SIG-M5 treated with dmso at 0.1 percent for 504 hours (cell line): Measurements from ENCODE around the gene CLDN6.
"Not testable (repeated sequence)": the region's sequence is repeated elsewhere in the genome, so short reads cannot be mapped to it uniquely, and the experiment has no call there.

Source experiments
- DNase-seq: peaks from one replicate; lab custom pipeline; 2025; ENCODE audit not compliant: unreplicated experiment; lab: John Stamatoyannopoulos, UW

CLDN6 gene

DNA sequence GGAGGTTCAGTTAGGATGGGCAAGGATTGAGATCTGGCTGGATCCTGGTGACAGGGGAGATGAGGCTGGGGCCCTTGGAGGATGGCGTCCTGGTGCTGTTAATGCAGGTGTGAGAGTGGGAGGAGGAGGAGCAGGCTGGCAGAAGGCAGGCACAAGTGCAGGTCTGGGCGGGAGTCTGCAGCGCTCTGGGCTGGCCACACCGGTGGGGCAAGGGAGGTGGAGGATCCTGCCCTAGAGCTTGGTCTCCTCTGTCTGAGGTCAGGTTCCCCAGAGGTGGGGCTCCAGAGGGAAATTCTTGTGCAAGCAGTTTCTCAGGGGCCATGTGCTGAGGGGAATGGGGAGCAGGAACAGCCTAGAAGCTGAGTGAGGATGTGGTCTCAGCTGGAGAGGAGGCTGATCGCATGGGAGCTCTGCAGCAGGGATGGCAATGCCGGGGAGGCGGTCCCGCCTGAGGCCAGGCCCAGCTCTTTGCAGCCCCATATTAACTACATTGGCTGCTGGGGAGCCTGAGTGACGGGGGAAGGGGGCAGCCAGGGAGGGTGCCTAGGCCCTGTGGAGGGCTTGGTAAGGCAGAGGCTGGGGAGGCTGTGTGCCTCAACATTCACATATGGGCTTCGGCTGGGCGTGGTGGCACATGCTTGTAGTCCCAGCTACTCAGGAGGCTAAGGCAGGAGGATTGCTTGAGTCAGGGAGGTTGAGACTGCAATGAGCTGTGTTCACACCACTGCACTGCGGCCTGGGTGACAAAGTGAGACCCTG is 34.8 kb upstream of the CLDN6 start:
- not testable (repeated sequence) for DNase-seq

DNA sequence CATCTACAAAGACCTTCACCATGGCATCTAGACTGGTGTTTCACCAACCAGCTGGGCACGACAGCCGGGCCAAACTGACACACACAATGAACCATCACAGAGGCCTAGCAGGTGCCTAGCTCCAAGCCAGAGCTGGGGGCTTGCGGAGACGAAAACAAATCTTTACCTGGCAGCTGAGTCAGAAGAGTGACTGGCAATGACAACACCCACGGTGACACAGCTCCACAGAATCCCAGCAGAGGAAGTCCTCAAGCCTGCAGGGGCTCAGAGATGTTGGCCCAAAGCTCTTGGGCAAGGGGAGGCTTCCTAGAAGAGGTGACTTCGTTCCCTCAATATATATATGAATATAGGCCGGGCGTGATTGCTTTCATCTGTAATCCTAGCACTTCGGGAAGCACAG is 33.5 kb upstream of the CLDN6 start:
- DNase-seq: no peak

DNA sequence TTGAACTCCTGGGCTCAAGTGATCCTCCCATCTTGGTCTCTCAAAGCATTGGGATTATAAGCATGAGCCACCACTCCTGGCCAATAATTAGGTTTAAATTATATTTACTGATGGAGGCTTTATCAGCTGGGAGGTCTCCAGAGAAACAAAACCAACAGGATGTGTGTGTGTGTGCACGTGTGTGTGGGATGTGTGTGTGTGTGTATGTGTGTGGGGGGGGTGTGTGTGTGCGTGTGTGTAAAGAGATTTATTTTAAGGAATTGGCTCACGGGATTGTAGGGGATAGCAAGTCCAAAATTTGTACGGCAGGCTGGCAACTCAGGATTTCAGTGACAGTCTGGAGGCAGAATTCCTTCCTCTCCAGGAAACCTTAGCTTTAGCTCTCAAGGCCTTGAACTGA is 33.0 kb upstream of the CLDN6 start:
- DNase-seq: no peak

DNA sequence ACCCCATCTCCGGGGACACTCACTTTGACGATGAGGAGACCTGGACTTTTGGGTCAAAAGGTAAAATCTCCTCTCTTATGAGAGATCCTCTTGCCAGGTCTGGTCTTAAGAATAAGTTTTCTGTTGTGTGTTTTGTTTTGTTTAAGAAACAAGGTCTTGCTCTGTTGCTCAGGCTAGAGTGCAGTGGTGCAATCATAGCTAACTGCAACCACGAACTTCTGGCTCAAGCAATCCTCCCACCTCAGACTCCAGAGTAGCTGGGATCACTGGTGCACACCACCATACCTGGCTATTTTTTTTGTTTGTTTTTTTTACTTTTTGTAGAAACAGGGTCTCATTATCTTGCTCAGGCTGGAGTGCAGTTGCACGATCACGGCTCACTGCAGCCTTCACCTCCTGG is 32.5 kb upstream of the CLDN6 start:
- no peak for DNase-seq

DNA sequence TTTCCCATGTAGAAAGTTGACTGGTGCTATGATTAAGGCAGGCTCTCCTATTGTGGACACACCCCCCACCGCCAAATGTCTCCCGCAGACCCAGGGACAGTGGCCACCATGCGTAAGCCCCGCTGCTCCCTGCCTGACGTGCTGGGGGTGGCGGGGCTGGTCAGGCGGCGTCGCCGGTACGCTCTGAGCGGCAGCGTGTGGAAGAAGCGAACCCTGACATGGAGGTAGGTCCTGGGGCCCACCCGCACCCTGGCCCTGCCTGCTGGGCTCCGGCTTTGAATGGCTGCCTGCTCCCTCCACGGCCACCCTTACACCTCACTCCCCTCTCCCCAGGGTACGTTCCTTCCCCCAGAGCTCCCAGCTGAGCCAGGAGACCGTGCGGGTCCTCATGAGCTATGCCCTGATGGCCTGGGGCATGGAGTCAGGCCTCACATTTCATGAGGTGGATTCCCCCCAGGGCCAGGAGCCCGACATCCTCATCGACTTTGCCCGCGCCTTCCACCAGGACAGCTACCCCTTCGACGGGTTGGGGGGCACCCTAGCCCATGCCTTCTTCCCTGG is 32.0 kb upstream of the CLDN6 start:
- no peak for DNase-seq

DNA sequence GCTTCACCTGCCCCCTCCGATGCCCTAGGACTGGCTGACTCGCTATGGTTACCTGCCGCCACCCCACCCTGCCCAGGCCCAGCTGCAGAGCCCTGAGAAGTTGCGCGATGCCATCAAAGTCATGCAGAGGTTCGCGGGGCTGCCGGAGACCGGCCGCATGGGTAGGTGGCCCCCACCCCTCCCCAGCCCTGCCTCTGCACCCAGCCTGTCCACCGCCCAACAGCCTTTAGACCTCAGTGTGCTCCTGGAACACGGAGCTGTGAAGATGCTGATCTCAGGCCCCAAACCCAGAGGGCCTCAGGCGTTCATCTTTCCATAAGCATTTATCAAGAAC is 29.4 kb upstream of the CLDN6 start:
- DNase-seq: no peak

DNA sequence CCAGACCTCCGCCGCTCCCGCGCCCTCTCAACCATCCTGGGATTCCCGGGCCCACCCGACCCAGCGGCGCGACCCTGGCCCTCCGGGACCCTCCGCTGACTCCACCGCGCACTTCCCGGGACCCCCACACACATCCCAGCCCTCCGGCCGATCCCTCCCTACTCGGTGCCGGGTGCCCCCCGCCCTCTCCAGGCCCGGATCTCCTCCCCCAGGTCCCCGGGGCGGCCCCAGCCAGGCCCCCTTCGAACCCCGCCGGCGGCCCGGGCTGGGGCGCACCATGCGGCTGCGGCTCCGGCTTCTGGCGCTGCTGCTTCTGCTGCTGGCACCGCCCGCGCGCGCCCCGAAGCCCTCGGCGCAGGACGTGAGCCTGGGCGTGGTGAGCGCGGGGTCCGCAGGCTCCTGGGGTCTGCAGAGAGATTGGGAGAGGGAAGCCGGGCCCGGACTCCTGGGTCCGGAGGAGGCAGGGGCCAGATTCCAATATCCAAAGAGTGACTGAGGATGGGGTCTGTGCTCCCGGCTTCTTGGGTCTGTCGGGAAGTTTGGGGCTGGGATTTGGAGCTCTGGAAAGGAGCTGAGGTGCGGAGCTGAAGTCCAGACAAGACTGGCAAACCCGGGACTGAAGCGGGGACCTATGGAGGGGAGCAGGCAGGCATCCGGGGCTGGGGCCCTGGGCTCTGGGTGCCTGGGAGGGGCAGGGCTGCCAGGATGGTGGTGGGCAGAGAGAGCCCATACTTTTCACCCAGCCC is 28.8 kb upstream of the CLDN6 start:
- DNase-seq: no peak

DNA sequence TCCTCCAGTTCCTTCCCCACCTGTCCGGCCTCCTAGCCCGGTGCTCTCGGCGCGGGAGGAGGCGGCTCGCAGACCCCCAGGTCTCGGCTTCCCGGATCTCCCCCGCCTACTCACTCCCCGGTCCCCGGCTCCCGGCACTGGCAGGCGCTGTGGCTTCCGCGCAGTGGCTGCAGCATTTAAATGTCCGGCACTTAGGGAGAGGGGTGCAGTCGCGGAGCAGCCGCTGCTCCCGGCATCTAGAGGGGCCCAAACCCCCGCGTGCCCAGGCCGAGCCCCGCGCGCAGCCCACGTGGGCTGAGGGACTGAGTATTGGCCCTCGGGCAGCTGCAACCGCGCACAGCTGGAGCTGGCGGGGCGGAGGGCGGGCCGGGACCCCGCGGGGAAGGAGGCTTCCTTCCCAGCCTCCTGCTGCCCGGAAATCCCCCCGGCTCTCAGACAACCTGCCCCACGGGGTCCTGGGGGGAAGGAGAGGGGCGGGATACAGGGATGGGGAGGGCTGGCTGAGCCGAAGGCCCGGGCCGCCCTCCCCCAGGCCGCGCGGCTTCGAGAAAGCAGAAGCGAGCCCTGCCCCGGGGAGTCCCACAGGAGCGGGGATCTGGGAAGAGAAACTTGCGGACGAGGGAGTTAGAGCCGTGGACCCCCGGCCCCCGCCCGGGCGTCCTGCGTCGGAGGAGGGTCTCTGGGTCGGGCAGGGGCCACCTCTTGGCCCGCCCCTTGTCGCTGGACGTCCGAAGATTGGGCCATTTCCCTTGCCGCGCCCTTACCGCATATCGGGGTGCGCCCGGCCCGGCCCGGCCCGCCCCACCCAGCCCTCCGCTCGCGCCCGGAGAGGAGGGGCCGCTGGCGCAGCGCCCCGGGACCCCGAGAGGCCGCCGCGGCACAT is 28.0 kb upstream of the CLDN6 start, which contains the start of gene MMP25:
Gene MMP25 (plus strand): TSS at position 804 of the 883 bp plus-strand sequence. CDS start 357 bp downstream, outside the sequence.
- peak; percentile 47 for DNase-seq

DNA sequence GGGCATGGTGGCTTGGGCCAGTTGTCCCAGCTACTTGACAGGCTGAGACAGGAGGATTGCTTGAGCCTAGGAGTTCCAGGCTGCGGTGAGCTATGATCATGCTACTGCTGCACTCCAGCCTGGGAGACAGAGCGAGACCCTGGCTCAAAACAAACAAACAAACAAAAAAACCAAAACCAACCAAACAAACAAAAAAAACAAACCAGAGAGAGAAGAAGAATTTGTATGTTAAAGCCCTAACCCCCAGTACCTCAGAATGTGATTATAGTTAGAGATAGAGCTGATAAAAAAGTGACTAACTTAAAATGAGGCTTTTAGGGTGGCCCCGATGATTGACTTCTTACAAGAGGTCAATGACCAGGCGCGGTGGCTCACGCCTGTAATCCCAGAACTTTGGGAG is 26.7 kb upstream of the CLDN6 start:
- DNase-seq: no peak

DNA sequence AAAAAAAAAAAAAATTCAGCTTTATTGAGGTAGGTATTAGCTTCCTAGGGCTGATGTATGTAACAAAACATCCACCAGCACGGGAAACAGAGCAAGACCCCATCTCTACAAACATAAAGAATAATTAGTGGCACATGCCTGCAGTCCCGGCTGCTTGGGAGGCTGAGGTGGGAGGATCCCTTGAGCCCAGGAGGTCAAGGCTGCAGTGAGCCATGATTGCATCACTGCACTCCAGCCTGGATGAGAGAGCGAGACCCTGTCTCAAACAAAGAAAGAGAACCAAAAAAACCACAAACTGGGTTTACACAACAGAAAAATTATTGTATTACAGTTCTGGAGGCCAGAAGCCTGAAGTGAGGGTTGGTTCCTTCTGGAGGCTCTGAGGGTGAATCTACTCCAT is 24.4 kb upstream of the CLDN6 start:
- DNase-seq: peak; percentile 25

DNA sequence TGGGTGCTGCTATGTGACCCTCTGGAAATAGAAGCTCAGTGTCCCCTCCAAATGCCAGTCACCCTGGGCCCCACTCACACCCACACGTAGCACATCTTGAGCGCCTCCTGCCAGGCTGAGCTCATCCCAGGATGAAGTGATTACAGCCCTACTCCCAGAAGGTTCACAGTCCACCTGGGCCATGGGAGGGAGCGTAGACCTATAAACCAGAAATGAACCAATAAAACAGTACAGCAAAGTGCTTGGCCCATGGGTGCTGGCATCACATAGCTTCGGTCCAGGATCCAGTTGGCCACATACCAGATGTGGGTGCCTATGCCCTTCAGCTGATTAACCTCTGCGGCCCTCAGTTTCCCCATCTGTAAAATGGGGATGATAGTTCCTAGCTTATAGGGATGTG is 20.9 kb upstream of the CLDN6 start:
- no peak for DNase-seq

DNA sequence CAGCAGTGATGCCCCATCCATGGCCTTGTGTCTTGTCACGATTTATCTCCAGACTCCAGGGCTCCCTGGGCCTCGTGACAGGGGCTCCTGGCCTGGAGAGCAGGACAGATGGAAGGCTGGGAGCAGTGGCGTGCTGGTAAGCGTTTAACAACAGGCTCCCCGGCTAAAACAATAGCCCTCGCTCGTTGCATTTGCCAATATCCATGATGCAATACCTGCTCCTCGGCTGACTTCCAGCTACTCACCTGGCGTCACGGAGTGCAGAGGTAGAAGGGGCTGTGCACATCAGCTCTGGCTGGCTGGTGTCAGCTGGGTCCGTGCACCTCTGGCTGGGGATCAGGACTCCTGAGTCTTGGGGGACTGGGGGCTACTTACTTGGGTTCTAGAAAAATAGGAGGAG is 20.3 kb upstream of the CLDN6 start:
- no peak for DNase-seq

DNA sequence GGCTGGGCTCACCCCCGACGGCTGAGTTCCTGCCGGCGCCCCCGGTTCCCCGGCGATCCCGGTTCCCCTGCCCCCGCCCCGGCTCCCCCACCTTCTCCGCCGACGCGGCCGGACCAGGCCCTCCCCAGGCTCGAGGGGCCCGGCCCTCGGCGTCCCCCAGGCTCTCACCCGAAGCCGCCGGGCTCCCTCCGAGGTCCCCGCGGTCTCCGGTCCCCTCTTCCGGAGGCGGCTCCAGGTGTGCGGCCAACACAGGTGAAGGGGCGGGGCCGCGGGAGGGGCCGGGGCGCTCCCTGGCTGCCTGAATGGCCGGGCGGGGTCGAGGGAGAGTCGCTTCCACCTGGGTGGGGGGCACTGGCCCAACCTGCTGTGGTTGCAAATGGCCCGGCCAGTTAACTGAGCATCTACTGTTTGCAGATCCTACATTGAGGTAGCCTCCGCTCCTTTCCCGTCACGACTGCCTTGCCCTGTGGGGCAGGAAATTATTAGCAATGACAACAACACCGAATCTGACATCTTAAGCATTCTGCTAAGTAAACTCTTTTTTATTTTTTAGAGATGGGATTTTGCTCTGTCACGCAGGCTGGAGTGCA is 18.8 kb upstream of the CLDN6 start, which contains the start of gene BICDL2:
Gene BICDL2 (minus strand): TSS at position 219 of the 590 bp plus-strand sequence. CDS start 1,448 bp downstream, outside the sequence.
- no peak for DNase-seq

DNA sequence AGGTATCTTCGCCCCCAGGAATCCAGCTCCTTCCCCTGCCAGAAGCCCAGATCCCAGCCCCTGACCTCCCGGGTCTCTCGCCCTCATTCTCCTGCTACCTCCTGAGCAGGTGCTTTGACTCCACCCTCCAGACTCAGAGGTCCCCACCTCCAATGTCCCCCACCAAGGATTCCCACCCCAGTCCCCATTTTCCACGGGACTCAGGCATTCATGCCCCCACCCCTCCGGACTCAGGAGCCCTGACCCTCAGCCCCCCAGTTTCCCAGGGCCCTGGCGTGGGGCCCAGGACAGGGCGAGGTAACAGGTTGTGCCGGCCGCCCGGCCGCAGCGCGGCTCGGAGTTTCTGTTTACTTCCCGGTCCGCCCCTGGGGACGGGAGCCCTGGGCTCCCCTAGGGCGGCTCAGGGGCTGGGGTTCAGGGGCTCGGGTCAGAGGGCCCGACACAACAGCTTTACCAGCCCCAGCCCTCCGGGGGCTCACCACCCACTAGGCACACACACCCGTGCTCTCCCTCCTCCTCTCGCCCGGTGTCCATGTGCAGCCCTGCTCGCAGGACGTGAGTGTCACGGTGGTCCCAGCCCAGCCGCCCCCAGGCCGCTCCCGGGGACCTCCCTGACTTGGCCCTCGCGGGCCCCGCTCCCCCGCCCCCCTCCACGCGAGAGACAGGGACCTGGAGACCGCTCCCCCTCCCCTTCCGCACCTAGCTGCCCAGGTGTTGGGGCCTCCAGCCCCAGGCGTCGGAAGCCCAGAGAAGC is 18.2 kb upstream of the CLDN6 start:
- no peak for DNase-seq

DNA sequence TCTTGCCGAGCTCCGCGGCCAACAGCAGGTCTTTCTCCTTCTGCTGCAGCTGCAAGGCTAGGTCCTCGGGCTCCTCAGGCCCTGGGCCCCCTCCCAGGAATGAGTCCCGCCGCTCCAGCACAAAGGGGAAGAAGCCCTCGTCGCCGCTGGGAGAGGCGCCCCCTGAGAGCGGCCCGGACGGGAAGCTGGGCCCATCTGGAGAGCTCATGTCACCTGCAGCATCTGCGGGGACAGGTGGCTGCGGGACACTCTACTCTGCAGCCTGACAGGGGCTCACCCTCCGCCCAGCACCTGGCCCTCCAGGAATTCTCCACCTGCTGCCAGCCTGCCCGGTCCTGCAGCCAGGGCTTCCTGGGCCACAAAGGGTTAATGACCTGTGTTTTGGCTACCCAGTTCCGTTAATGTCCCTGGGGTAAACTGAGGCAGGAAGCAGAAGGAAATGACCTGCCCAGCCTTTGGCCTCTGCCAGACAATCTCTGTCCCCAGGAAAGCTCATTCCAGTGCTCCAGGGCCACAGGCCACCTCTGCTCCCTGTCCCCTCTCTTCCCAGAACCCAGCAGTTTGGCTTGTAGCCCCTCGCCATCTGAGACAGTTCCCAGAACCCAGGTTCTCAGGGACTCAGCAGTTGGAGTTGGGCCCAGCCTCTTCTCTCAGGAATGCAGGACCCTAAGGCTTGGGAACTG is 17.4 kb upstream of the CLDN6 start:
- no peak for DNase-seq

DNA sequence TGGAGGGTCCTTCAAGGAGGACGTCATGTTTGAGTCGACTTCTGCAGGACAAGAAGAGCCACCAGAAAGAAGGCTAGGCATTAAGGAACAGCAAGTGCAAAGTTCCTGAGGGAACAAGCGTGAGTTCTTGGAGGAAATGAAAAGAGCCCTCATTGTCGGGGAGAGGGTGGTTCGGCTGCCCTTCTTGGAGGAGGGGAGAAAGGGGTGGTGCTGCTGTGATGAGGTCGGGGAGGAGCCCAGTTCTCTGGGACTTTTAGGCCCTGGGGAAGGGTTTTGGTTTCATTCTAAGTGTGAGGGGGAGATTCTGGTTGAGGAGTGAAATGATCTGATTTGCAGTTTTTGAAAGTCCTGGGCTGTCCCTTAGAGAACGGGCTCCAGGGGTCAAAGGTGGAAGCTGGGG is 14.6 kb upstream of the CLDN6 start:
- DNase-seq: no peak

DNA sequence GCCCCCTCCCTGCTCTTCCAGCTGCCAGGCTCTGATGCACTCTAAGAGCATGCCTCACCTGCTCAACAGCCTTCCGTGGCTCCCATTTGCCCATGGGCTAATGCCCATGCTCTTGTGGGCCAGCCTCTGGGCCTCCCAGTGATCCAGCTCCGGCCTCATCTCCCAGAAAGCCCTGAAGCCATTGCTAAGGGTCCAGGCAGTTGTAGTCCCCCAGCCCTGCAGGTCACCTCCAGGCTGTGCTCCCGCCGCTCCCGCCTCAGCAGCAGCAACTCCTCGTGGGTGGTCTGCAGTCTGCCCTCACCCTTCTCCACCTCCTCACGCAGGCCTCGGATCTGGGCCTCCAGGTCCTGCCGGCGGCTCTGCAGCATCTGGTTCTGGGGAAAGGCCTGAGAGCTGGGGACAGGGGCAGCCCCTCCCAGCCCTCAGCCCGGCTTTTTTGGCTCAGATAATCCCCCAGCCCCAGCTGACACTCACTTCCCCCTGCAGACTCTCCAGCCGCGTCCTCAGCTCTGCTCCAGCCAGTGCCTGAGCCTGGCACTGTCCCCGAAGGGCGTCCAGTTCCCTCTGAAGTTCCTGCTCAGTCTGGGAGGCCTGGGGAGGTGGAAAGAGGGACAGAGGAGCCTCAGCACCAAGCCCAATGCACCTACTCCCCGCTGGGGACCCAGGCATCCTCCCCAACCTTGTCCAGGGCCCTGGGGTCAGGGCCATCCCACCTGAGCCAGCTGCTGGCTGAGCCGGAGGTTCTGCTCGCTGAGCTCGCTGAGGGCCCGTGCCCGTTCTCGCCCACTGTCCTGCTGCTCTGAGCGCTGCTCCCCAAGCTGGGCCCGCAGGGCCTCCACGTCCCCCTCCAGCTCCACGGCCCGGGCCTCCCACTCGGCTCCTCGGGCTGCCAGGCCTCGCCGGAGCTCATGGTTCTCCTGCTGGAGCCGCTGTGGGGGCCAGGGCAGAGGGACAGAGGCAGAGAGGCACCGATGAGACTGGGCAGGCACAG is 12.5 kb upstream of the CLDN6 start:
- no peak for DNase-seq

DNA sequence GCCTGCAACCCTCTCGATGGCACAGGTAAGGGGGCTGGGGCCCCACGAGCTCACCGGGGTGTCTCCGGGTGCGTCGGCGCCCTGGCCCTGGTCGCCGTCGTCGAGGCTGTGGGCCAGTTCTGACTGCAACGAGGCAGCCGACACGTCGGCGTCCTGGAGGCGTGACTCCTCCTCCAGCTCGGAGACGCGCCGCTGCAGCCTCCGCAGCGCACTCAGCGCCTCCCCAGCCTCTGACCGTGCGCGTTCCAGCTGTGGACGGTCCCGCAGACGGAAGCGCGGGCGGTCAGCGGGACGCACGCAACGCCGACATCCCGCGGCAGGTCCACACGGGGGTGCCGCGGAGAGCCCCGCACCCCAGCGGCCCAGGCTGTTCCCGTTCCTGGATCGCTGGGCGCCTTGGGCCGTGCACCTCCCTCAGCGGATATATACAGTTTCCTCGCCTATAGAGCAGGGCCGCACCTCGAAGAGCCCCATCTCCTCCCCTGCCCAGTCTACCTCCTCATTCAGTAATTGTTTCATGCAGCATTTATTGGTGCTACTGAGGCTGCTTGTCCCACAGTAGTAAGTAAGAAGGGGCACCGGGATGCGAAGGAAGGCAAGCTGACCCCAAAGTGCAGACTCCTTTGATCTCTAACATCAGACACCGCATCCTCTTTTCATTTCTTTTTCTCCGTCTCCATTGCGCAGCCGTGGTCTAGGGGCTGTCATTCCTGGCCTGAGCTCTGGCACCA is 11.7 kb upstream of the CLDN6 start:
- no peak for DNase-seq
